Right hindlimb (tissue), 1 donor: Measurements from ENCODE around the gene TP53BP1.
"Not testable (repeated sequence)": the region's sequence is repeated elsewhere in the genome, so short reads cannot be mapped to it uniquely, and the experiment has no call there.

Experiments used
- DNase-seq: peaks from one replicate; pipeline ENCODE4 v3.0.0-alpha.2; 2018

TP53BP1 gene

GRCh38 chr15:43492673-43493601 lies at the start of gene TP53BP1:
TP53BP1 (minus strand) TSS chr15:43493156; CDS start chr15:43493043, 113 bp downstream.
- DNase-seq: peak; percentile 97

- no peak for DNase-seq
Measured at GRCh38 chr15:43541785-43542184, 48.8 kb upstream of the TP53BP1 start.

DNA sequence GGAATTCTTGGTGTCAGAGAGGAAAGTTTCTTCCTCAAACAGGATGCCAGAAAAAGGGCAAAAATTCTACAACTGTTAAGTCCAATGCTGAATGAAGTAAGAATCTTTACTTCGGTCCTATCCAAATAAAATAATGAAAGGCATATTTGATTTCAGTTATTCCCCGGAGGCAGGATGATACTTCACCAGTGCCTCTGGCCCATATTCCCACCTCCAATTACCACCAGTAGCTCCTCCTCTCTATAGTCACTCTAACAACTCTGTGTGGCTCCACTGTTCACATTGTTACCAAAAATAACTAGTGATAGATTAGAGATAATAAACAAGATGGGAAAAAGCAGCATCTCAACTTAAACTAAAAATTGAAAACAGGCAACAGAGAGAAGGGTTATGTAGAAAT lies 45.1 kb upstream of the TP53BP1 start:
- no peak for DNase-seq

DNA sequence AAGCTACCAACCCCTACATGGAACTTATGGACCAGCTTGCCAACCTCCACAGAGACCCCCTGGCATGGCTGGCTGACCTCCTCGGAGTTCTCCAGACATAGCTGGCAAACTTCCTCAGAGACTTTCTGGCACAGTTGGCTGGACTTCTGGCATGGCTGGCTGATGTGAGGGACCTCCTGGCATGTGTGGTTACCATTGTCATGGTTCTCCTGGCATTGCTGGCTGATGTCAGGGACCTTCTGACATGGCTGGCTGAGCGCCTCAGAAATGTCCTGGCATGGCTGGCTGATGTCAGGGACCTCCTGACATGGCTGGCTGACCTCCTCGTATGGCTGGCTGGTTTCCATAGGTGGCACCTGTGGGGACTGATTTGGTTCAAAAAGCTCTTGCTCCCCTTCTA lies 41.9 kb upstream of the TP53BP1 start:
- no peak for DNase-seq

DNA sequence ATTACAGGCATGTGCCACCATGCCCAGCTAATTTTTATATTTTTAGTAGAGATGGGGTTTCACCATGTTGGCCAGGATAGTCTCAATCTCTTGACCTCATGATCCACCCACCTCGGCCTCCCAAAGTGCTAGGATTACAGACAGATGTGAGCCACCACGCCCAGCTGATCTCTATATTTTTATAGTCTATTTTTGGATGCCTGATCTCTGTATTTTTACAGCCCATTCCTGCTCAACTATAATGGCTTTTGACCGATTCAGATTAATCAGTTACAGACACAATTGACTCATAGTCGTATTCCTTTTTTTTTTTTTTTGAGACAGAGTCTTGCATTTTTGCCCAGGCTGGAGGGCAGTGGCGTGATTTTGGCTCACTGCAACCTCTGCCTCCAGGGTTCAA lies 39.9 kb upstream of the TP53BP1 start:
- not testable (repeated sequence) for DNase-seq

DNA sequence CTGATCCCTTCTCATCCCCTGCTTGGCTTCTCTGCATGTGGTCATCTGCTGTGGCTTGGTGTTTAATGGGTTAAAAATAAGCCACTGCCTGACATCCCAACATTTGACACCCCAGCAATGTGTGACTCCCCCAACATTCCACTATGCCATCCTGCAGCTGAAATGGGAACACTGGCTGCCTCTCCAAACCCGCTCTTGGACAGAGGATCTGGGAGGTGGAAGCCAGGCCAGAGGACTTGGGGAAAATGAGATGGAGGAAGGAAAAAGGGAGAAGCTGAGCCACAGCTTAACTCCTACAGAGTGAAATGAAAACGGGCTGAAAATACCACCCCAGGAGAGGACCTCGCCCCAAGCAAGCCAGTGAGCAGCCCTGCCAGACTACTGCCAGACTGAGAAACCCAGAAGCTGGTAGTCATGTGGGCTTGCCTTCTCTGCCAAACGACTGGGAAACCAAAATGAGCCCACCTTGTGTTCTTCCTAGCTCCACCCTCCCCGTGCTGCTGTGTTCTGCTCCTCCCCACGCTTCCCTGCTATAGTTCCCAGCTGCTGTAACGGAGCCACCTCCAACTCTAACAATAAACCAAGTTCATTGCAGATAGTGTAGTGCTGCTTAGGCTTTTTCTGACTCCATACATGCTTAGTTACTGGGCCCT lies 38.2 kb upstream of the TP53BP1 start:
- DNase-seq: no peak

DNA sequence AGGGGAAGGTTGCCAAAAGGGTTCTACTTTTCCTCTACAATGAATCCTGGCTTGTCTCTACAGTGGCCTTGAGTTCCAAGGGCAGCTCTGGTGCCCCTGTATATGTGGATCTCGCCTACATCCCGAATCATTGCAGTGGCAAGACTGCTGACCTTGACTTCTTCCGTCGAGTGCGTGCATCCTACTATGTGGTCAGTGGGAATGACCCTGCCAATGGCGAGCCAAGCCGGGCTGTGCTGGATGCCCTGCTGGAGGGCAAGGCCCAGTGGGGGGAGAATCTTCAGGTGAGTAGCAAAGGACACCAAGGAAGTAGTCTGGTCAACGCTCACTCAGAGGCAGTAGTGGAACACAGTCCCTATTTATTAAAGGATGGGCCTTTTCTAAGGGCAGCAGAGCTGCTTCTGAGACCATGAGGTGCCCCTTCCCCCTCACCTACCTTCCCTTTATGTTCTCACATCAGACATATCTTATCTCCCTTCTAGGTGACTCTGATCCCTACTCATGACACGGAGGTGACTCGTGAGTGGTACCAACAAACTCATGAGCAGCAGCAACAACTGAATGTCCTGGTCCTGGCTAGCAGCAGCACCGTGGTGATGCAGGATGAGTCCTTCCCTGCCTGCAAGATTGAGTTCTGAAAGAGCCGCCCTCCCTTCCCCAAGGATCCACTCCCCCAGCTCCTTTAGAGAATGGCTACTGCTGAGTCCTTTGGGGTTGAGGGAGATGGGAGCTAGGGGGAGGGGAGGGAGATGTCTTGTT lies 36.8 kb upstream of the TP53BP1 start:
- DNase-seq: no peak

DNA sequence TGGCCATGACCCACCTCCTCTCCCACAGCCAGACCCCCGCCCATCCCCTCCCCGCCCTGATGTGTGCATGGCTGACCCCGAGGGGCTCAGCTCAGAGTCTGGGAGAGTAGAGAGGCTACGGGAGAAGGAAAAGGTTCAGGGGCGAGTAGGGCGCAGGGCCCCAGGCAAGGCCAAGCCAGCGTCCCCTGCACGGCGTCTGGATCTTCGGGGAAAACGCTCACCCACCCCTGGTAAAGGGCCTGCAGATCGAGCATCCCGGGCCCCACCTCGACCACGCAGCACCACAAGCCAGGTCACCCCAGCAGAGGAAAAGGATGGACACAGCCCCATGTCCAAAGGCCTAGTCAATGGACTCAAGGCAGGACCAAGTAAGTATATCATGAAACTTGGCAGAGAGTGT lies 36.2 kb upstream of the TP53BP1 start:
- DNase-seq: no peak

DNA sequence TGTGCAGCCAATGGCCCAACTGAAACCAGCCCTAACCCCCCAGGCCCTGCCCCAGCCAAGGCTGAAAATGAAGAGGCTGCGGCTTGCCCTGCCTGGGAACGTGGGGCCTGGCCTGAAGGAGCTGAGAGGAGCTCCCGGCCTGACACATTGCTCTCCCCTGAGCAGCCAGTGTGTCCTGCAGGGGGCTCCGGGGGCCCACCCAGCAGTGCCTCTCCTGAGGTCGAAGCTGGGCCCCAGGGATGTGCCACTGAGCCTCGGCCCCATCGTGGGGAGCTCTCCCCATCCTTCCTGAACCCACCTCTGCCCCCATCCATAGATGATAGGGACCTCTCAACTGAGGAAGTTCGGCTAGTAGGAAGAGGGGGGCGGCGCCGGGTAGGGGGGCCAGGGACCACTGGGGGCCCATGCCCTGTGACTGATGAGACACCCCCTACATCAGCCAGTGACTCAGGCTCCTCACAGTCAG lies 35.6 kb upstream of the TP53BP1 start:
- no peak for DNase-seq

DNA sequence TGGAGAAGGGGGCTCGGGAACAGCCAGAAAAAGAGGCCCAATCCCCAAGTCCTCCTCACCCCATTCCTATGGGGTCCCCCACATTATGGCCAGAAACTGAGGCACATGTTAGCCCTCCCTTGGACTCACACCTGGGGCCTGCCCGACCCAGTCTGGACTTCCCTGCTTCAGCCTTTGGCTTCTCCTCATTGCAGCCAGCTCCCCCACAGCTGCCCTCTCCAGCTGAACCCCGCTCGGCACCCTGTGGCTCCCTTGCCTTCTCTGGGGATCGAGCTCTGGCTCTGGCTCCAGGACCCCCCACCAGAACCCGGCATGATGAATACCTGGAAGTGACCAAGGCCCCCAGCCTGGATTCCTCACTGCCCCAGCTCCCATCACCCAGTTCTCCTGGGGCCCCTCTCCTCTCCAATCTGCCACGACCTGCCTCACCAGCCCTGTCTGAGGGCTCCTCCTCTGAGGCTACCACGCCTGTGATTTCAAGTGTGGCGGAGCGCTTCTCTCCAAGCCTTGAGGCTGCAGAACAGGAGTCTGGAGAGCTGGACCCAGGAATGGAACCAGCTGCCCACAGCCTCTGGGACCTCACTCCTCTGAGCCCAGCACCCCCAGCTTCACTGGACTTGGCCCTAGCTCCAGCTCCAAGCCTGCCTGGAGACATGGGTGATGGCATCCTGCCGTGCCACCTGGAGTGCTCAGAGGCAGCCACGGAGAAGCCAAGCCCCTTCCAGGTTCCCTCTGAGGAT lies 35.0 kb upstream of the TP53BP1 start:
- no peak for DNase-seq

DNA sequence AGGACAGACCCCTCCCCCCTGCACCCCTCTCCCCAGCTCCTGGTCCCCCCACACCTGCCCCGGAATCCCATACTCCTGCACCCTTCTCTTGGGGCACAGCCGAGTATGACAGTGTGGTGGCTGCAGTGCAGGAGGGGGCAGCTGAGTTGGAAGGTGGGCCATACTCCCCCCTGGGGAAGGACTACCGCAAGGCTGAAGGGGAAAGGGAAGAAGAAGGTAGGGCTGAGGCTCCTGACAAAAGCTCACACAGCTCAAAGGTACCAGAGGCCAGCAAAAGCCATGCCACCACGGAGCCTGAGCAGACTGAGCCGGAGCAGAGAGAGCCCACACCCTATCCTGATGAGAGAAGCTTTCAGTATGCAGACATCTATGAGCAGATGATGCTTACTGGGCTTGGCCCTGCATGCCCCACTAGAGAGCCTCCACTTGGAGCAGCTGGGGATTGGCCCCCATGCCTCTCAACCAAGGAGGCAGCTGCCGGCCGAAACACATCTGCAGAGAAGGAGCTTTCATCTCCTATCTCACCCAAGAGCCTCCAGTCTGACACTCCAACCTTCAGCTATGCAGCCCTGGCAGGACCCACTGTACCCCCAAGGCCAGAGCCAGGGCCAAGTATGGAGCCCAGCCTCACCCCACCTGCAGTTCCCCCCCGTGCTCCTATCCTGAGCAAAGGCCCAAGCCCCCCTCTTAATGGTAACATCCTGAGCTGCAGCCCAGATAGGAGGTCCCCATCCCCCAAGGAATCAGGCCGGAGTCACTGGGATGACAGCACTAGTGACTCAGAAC lies 34.3 kb upstream of the TP53BP1 start:
- no peak for DNase-seq

DNA sequence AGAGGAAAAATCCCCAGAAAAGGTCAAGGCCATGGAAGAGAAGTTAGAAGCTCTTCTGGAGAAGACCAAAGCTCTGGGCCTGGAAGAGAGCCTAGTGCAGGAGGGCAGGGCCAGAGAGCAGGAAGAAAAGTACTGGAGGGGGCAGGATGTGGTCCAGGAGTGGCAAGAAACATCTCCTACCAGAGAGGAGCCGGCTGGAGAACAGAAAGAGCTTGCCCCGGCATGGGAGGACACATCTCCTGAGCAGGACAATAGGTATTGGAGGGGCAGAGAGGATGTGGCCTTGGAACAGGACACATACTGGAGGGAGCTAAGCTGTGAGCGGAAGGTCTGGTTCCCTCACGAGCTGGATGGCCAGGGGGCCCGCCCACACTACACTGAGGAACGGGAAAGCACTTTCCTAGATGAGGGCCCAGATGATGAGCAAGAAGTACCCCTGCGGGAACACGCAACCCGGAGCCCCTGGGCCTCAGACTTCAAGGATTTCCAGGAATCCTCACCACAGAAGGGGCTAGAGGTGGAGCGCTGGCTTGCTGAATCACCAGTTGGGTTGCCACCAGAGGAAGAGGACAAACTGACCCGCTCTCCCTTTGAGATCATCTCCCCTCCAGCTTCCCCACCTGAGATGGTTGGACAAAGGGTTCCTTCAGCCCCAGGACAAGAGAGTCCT lies 33.4 kb upstream of the TP53BP1 start:
- no peak for DNase-seq

- no peak for DNase-seq
Measured at GRCh38 chr15:43525131-43525530, 32.2 kb upstream of the TP53BP1 start.

DNA sequence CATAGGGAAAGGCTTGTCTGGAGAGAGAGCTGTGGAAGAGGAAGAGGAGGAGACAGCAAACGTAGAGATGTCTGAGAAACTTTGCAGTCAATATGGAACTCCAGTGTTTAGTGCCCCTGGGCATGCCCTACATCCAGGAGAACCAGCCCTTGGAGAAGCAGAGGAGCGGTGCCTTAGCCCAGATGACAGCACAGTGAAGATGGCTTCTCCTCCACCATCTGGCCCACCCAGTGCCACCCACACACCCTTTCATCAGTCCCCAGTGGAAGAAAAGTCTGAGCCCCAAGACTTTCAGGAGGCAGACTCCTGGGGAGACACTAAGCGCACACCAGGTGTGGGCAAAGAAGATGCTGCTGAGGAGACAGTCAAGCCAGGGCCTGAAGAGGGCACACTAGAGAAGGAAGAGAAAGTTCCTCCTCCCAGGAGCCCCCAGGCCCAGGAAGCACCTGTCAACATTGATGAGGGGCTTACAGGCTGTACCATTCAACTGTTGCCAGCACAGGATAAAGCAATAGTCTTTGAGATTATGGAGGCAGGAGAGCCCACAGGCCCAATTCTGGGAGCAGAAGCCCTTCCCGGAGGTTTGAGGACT lies 31.4 kb upstream of the TP53BP1 start:
- DNase-seq: no peak

- no peak for DNase-seq
Measured at GRCh38 chr15:43523646-43524045, 30.7 kb upstream of the TP53BP1 start.

DNA sequence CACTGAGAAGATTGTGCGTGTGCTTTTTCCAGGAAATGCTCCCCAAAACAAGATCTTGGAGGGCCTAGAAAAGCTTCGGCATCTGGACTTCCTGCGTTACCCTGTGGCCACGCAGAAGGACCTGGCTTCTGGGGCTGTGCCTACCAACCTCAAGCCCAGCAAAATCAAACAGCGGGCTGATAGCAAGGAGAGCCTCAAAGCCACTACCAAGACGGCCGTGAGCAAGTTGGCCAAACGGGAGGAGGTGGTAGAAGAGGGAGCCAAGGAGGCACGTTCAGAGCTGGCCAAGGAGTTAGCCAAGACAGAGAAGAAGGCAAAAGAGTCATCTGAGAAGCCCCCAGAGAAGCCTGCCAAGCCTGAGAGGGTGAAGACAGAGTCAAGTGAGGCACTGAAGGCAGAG lies 29.3 kb upstream of the TP53BP1 start:
- DNase-seq: no peak

- DNase-seq: no peak
Measured at GRCh38 chr15:43521419-43521818, 28.5 kb upstream of the TP53BP1 start.

DNA sequence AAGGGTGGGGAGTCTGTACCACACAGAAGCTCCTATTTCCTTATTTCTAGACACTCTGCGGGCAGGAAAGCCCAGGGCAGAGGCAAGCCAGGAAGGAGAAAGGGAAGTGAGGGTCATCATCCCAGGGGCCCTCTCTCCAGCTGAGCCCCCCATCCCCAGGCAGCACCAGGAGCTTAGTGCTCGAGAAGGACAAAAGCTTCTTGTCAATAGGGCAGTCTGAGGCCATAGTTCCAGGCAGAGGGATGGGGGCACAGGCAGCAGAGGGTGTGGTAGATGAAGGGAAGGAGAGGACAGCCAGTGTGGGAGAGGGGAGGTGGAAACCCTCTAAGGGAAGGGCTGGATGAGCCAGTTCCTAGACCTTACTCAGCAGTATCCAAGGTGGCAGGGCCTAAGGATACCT lies 27.2 kb upstream of the TP53BP1 start:
- DNase-seq: no peak

GRCh38 chr15:43519196-43519595 lies 26.2 kb upstream of the TP53BP1 start:
- DNase-seq: no peak

GRCh38 chr15:43518197-43518761 lies 25.3 kb upstream of the TP53BP1 start:
- peak; percentile 80 for DNase-seq
